ENCODE data around the gene ALDH1B1. TPM values are rescaled to one million over a fixed set of nuclear protein-coding genes. Genes with fewer than 3 reads are reported as not detected.
A peak's percentile ranks its signal among the peaks of the same experiment; 100 is the strongest.

Gene ALDH1B1
- total and polyA plus RNA-seq, 2 of the 13 experiments (the other 11 are each of a cell fraction or from before 2014, with no cell fraction given), result 45.1 to 125 TPM

DNA sequence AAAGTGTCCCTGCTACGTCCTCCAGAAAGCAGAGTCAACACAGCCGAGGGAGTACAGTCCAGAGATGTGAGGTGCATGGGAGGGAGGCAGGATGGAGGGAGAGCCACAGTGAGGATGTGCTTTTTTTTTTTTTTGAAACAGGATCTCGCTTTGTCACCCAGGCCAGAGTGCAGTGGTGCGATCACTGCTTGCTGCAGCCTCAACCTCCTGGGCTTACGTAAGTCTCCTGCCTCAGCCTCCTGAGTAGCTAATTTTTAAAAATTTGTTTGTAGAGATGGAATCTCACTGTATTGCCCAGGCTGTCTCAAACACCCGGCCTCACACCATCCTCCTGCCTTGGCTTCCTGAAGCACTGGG is 33.2 kb upstream of the ALDH1B1 start (continued):
- TF ChIP-seq, protein P1, sequence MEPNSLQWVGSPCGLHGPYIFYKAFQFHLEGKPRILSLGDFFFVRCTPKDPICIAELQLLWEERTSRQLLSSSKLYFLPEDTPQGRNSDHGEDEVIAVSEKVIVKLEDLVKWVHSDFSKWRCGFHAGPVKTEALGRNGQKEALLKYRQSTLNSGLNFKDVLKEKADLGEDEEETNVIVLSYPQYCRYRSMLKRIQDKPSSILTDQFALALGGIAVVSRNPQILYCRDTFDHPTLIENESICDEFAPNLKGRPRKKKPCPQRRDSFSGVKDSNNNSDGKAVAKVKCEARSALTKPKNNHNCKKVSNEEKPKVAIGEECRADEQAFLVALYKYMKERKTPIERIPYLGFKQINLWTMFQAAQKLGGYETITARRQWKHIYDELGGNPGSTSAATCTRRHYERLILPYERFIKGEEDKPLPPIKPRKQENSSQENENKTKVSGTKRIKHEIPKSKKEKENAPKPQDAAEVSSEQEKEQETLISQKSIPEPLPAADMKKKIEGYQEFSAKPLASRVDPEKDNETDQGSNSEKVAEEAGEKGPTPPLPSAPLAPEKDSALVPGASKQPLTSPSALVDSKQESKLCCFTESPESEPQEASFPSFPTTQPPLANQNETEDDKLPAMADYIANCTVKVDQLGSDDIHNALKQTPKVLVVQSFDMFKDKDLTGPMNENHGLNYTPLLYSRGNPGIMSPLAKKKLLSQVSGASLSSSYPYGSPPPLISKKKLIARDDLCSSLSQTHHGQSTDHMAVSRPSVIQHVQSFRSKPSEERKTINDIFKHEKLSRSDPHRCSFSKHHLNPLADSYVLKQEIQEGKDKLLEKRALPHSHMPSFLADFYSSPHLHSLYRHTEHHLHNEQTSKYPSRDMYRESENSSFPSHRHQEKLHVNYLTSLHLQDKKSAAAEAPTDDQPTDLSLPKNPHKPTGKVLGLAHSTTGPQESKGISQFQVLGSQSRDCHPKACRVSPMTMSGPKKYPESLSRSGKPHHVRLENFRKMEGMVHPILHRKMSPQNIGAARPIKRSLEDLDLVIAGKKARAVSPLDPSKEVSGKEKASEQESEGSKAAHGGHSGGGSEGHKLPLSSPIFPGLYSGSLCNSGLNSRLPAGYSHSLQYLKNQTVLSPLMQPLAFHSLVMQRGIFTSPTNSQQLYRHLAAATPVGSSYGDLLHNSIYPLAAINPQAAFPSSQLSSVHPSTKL (CRISPR knock-in tag; IDR thresholded peaks at IDR 0.05), result peak; percentile 25; the same call in 1 of the 2 replicates
- TF ChIP-seq CEBPG (CRISPR knock-in tag; IDR thresholded peaks at IDR 0.05), result 0 out of 2 replicates have a peak, but pooled peaks have one; percentile 38
- TF ChIP-seq ZSCAN25 (CRISPR knock-in tag; IDR thresholded peaks at IDR 0.05), result peak; percentile 66; the same call in 1 of the 2 replicates
- peak; percentile 32; the same call in 1 of the 2 replicates for TF ChIP-seq FOXA3 (CRISPR knock-in tag; IDR thresholded peaks at IDR 0.05)
- TF ChIP-seq IRF2 (CRISPR knock-in tag; IDR thresholded peaks at IDR 0.05), result 0 out of 2 replicates have a peak, but pooled peaks have one; percentile 30
- TF ChIP-seq MED1 (CRISPR knock-in tag; IDR thresholded peaks at IDR 0.05), result peak; percentile 53; the same call in 1 of the 2 replicates
- peak; percentile 96 for TF ChIP-seq ZBTB26 (CRISPR knock-in tag; IDR thresholded peaks at IDR 0.05; ENCODE audit: borderline replicate concordance)
- peak; percentile 37; the same call in 1 of the 2 replicates for TF ChIP-seq HNF4A (CRISPR knock-in tag; IDR thresholded peaks at IDR 0.05)
- TF ChIP-seq TBX2 (CRISPR knock-in tag; IDR thresholded peaks at IDR 0.05; ENCODE audit: borderline replicate concordance), result peak; percentile 10; the same call in 1 of the 2 replicates
- TF ChIP-seq, protein P2, sequence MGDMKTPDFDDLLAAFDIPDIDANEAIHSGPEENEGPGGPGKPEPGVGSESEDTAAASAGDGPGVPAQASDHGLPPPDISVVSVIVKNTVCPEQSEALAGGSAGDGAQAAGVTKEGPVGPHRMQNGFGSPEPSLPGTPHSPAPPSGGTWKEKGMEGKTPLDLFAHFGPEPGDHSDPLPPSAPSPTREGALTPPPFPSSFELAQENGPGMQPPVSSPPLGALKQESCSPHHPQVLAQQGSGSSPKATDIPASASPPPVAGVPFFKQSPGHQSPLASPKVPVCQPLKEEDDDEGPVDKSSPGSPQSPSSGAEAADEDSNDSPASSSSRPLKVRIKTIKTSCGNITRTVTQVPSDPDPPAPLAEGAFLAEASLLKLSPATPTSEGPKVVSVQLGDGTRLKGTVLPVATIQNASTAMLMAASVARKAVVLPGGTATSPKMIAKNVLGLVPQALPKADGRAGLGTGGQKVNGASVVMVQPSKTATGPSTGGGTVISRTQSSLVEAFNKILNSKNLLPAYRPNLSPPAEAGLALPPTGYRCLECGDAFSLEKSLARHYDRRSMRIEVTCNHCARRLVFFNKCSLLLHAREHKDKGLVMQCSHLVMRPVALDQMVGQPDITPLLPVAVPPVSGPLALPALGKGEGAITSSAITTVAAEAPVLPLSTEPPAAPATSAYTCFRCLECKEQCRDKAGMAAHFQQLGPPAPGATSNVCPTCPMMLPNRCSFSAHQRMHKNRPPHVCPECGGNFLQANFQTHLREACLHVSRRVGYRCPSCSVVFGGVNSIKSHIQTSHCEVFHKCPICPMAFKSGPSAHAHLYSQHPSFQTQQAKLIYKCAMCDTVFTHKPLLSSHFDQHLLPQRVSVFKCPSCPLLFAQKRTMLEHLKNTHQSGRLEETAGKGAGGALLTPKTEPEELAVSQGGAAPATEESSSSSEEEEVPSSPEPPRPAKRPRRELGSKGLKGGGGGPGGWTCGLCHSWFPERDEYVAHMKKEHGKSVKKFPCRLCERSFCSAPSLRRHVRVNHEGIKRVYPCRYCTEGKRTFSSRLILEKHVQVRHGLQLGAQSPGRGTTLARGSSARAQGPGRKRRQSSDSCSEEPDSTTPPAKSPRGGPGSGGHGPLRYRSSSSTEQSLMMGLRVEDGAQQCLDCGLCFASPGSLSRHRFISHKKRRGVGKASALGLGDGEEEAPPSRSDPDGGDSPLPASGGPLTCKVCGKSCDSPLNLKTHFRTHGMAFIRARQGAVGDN (CRISPR knock-in tag; IDR thresholded peaks at IDR 0.05), result 0 out of 2 replicates have a peak, but pooled peaks have one; percentile 22
- no peak for TF ChIP-seq PHF20 (CRISPR knock-in tag; IDR thresholded peaks at IDR 0.05)
- no peak for TF ChIP-seq ELF3 (CRISPR knock-in tag; IDR thresholded peaks at IDR 0.05)
- TF ChIP-seq, protein P3, sequence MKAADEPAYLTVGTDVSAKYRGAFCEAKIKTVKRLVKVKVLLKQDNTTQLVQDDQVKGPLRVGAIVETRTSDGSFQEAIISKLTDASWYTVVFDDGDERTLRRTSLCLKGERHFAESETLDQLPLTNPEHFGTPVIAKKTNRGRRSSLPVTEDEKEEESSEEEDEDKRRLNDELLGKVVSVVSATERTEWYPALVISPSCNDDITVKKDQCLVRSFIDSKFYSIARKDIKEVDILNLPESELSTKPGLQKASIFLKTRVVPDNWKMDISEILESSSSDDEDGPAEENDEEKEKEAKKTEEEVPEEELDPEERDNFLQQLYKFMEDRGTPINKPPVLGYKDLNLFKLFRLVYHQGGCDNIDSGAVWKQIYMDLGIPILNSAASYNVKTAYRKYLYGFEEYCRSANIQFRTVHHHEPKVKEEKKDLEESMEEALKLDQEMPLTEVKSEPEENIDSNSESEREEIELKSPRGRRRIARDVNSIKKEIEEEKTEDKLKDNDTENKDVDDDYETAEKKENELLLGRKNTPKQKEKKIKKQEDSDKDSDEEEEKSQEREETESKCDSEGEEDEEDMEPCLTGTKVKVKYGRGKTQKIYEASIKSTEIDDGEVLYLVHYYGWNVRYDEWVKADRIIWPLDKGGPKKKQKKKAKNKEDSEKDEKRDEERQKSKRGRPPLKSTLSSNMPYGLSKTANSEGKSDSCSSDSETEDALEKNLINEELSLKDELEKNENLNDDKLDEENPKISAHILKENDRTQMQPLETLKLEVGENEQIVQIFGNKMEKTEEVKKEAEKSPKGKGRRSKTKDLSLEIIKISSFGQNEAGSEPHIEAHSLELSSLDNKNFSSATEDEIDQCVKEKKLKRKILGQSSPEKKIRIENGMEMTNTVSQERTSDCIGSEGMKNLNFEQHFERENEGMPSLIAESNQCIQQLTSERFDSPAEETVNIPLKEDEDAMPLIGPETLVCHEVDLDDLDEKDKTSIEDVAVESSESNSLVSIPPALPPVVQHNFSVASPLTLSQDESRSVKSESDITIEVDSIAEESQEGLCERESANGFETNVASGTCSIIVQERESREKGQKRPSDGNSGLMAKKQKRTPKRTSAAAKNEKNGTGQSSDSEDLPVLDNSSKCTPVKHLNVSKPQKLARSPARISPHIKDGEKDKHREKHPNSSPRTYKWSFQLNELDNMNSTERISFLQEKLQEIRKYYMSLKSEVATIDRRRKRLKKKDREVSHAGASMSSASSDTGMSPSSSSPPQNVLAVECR (CRISPR knock-in tag; IDR thresholded peaks at IDR 0.05; ENCODE audit: borderline replicate concordance), result peak; percentile 14; the same call in 1 of the 2 replicates

Data from HepG2 (cell line).